HepG2 (cell line): ENCODE results near the gene SNX9.

Experiments
- ARID2 ChIP-seq: sonication (generic); formaldehyde crosslinking; IDR thresholded peaks from 2 replicates; pipeline ENCODE4 v1.8.1; 2022; ENCODE audit warnings: mild to moderate bottlenecking, missing genetic modification reagents, borderline replicate concordance
- BCL6 ChIP-seq: IDR thresholded peaks from 2 replicates; pipeline ENCODE4 v1.6.1; 2016; ENCODE audit warnings: missing genetic modification reagents, missing compliant biosample characterization
- CTCF ChIP-seq: sonication (generic); formaldehyde crosslinking; IDR thresholded peaks from 2 replicates; pipeline ENCODE4 v1.5.0; 2020; ENCODE audit warnings: mild to moderate bottlenecking, missing genetic modification reagents, moderate library complexity
- FOXO4 ChIP-seq: sonication (generic); formaldehyde crosslinking; conservative IDR thresholded peaks from 2 replicates; pipeline ENCODE4 v1.8.1; 2023; ENCODE audit warnings: missing genetic modification reagents
- LRRFIP1 ChIP-seq: sonication (generic); formaldehyde crosslinking; conservative IDR thresholded peaks from 2 replicates; pipeline ENCODE4 v1.4.0; 2020; ENCODE audit warnings: missing genetic modification reagents
- RFX3 ChIP-seq: IDR thresholded peaks from 2 replicates; pipeline ENCODE4 v1.6.1; 2016; ENCODE audit warnings: missing biosample characterization, missing genetic modification reagents
- SMC3 ChIP-seq: IDR thresholded peaks from 2 replicates; pipeline ENCODE4 v1.6.1; 2011; ENCODE audit warnings: low read length, improper control_type of control experiment
- TFE3 ChIP-seq: IDR thresholded peaks from 2 replicates; pipeline ENCODE4 v1.6.1; 2016
- ZNF543 ChIP-seq: sonication (generic); formaldehyde crosslinking; IDR thresholded peaks from 2 replicates; pipeline ENCODE4 v1.4.0; 2020; ENCODE audit warnings: mild to moderate bottlenecking, missing genetic modification reagents

- TF ChIP-seq ARID2 (CRISPR knock-in tag) (no peak), CTCF (CRISPR knock-in tag) (no peak), SMC3 (no peak), LRRFIP1 (no peak), ZNF543 (CRISPR knock-in tag) (no peak), RFX3 (CRISPR knock-in tag) (no peak), FOXO4 (CRISPR knock-in tag) (no peak), TFE3 (CRISPR knock-in tag) (no peak), BCL6 (CRISPR knock-in tag) (no peak)
These were observed 136.6 kb downstream of the SNX9 start for GRCh38 chr6:157959451-157960227.
